ENCODE results near the gene SMIM11. TPM values are rescaled to one million over a fixed set of nuclear protein-coding genes. Genes with fewer than 3 reads are reported as not detected.

The SMIM11 gene
- total and polyA plus RNA-seq, 2 of the 8 experiments (the other 6 are each of a cell fraction or from before 2014, with no cell fraction given), result 1.0 to 3.2 TPM

DNA sequence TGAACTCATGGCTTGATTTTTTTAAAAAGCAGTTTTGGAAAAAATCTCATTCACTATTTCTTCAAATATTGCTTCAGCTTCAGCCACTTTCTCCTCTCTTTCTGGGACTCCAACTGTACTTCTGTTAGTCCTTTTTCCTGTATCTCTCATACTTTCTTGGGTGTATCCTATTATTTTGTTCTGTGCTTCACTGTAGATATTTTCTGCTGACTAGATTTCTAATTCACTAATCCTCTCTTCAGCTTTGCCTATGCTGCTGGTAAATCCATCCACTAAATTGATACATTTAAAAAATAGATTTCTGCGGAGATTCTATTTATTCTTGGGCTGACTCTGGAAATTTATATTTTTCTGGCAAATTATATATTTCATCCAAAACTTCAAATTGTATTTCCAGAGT, 16.4 kb upstream of the SMIM11 start (continued):
- no peak for TF ChIP-seq ZNF274 (IDR thresholded peaks at IDR 0.05; ENCODE audit: borderline replicate concordance, extremely low read depth, low read length)

Measured in H1 (cell line).